ENCODE data around the gene MAP3K21. TPM values are rescaled to one million over a fixed set of nuclear protein-coding genes. Genes with fewer than 3 reads are reported as not detected.

MAP3K21 gene
- total and polyA plus RNA-seq, 9 of the 15 experiments (the other 6 are each of a cell fraction or from before 2014, with no cell fraction given) = 0.23 to 0.86 (median 0.49) TPM

GRCh38 chr1:233433436-233434210, 106.1 kb downstream of the MAP3K21 start (continued):
- TF ChIP-seq CHD7 (IDR thresholded peaks at IDR 0.05; ENCODE audit: low read depth, low read length) = no peak
- no peak for TF ChIP-seq FOXK1 (CRISPR knock-in tag; IDR thresholded peaks at IDR 0.05; ENCODE audit: borderline replicate concordance)
- TF ChIP-seq KDM4B (IDR thresholded peaks at IDR 0.05; ENCODE audit: borderline replicate concordance in 2 of 2, low read depth in 1 of 2) = no peak
- no peak for TF ChIP-seq HINFP (tag; conservative IDR thresholded peaks at IDR 0.05; ENCODE audit: low read depth)
- no peak for TF ChIP-seq ETS1 (conservative IDR thresholded peaks at IDR 0.05; ENCODE audit: control insufficient read depth, low read depth, low read length)
- TF ChIP-seq CBX8 (IDR thresholded peaks at IDR 0.05; ENCODE audit: borderline replicate concordance, extremely low read depth, low read depth, low read length, poor library complexity, severe bottlenecking) = no peak
- TF ChIP-seq L3MBTL2 (IDR thresholded peaks at IDR 0.05) = no peak
- TF ChIP-seq ARHGAP35 (IDR thresholded peaks at IDR 0.05; ENCODE audit: partially characterized antibody) = no peak
